ENCODE data around the gene APOD.
A peak's percentile ranks its signal among the peaks of the same experiment; 100 is the strongest.
"Not testable (repeated sequence)": the region's sequence is repeated elsewhere in the genome, so short reads cannot be mapped to it uniquely, and the experiment has no call there.

The APOD gene

DNA sequence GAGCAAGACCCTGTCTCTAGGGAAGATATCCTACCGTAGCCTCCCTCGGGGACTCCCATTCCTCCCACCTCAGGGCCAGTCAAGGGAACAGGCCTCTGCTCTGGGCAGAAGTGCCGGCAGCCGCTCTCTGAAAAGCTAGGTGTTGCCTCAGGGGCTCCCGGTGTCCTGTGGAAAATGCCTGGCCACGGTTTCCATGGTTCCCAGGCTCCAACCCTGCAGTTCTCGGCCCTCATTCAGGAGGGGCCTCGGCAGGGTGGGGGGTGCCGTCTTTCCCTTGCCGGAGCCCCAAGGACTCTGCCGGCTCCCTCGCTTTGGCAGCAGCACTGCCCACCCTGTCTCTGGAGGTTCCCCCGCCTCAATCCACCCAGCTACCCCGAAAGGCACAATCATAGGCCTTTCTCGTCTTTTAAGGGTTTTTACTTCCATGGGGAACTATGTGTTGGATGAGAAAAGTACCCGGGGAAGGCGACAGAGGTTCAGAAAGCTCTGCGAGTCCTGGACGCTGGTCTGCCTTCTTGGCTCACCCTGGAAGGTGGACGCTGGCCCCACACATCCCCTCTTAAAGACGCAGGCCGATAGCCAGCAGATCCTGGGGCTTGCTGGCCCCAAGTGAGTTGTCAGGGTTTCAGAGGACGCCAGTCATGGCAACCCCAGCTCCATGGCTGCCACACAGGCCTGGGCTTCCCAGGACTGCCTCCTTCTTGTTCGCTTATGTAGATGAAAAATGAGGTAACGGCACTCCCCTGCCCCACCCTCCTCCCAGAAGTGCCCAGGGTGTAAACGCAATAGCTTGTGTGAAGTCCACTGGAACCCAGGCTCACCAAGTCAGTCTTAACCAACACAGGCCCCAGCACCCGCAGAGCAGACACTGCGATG lies 34.3 kb upstream of the APOD start:
- DNase-seq, result not testable (repeated sequence)

- not testable (repeated sequence) for DNase-seq
Measured at GRCh38 chr3:195617134-195617533, 33.4 kb upstream of the APOD start.

GRCh38 chr3:195616681-195617080 lies 32.9 kb upstream of the APOD start:
- no peak for DNase-seq

DNA sequence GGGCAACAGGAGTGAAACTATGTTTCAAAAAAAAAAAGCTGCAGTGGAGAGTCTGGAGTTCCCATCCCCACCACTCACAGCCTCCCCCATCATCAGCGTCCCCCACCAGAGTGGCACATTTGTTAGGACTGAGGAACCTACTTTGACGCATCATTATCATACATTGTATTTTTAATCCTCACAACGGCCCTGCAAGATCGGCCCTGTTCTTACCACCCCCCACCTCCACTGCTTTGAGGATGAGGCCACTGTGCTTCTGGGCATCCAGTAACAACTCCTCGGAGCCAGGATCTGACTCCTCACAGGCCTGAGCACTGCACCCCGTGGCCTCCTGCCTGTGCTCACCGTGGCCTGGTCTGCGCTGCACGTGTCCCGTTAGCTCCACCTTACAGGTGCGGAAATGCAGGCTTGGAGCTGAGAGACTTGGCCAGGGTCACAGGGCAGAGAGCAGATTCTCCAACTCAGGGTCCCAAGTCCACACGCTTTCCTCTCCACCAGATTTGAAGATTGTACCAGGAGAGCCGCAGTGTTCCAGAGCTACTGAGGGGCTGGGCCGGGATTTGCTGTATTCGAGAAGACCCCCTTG lies 32.3 kb upstream of the APOD start:
- not testable (repeated sequence) for DNase-seq

DNA sequence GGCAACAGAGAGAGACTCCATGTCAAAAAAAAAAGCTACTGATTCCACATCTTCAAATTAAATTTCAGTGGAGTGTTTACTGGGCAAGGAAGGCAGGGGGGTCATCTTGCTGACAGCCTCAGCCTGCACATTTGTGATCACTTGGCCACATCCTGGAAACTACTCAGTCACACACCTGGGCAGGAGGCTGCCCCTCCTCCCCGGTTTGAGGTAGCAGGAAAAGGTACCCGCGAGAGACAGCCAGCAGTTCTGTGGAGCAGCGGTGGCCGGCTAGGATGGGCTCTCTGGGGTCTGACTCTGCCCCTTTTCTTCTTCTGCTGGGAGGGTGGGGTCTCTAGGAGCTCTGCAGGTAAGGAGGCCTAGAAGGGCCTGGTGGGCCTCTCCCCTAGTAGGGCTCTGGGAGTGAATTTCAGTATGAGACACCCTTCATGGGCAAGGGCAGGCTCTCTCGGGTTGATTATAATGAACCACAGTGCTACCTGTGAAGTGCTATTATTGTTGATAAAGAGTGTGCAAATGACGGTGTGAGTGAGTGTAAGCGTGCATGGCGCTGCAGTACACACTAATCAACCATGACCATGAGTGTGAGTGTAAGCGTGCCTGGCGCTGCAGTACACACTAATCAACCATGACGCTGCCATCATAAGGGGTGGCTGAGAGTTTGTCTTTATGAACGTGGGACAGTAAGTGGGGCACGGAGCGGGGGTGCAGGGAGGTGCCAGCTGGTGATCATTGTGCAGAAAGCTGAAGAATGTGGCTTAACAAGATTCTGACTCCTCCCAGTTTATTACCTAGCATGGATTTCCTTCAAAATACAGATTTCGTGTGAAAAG lies 31.1 kb upstream of the APOD start:
- DNase-seq, result peak in 2 of 3 experiments; percentile 12 to 13

GRCh38 chr3:195613468-195614069 lies 29.8 kb upstream of the APOD start:
- DNase-seq, result no peak

- DNase-seq, result no peak
Measured at GRCh38 chr3:195612075-195612800, 28.5 kb upstream of the APOD start.

DNA sequence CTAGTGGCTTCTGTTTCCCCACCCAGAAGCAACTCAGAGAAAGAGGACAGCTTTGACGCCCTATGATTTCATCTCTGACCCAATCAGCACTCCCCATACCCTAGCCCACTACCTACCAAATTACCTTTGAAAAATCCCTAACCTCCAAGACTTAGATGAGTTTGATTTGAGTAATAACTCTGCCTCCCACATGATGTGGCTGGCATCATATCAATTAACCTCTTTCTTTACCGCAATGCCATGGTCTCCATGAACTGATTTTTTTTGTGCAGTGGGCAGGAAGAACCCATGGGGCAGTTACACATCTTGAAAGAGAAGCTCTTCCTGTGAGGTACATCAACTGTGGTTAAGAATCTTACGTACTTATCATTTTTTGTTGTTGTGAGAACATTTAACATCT lies 25.5 kb upstream of the APOD start:
- DNase-seq, result no peak

GRCh38 chr3:195601785-195602184 lies 18.0 kb upstream of the APOD start:
- not testable (repeated sequence) for DNase-seq

DNA sequence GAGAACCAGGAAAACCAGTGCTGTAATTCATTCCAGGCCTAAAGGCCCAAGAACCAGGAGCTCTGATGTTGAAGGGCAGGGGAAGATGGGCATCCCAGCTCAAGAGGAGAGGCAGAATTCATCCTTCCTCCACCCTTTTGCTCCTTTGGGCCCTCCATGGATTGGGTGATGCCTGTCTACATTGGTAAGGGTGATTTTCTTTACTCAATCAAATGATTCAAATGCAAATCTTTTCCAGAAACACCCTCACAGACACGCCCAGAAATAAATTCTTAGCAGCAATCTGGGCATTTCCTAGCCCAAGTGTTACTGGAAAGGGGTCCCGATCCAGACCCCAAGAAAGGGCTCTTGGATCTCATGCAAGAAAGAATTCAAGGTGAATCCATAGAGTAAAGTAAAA lies 17.6 kb upstream of the APOD start:
- DNase-seq, result no peak

DNA sequence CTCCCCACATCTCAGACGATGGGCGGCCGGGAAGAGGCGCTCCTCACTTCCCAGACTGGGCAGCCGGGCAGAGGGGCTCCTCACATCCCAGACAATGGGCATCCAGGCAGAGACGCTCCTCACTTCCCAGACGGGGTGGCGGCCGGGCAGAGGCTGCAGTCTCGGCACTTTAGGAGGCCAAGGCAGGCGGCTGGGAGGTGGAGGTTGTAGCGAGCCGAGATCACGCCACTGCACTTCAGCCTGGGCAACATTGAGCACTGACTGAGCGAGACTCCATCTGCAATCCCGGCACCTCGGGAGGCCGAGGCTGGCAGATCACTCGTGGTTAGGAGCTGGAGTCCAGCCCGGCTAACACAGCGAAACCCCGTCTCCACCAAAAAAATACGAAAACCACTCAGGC lies 16.2 kb upstream of the APOD start:
- DNase-seq, result not testable (repeated sequence)

DNA sequence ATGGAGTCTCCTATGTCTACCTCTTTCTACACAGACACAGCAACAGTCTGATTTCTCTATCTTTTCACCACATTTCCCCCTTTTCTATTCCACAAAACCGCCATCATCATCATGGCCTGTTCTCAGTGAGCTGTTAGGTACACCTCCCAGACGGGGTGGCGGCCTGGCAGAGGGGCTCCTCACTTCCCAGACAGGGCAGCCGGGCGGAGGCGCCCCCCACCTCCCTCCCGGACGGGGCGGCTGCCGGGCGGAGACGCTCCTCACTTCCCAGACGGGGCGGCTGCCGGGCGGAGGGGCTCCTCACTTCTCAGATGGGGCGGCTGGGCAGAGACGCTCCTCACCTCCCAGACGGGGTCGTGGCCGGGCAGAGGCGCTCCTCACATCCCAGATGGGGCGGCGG lies 15.8 kb upstream of the APOD start:
- not testable (repeated sequence) for DNase-seq

- no peak for DNase-seq
Measured at GRCh38 chr3:195597848-195598247, 14.1 kb upstream of the APOD start.

- no peak for DNase-seq
Measured at GRCh38 chr3:195597229-195597628, 13.5 kb upstream of the APOD start.

- no peak for DNase-seq
Measured at GRCh38 chr3:195596765-195597171, 13.0 kb upstream of the APOD start.

GRCh38 chr3:195595785-195596531 lies 12.2 kb upstream of the APOD start:
- no peak for DNase-seq

DNA sequence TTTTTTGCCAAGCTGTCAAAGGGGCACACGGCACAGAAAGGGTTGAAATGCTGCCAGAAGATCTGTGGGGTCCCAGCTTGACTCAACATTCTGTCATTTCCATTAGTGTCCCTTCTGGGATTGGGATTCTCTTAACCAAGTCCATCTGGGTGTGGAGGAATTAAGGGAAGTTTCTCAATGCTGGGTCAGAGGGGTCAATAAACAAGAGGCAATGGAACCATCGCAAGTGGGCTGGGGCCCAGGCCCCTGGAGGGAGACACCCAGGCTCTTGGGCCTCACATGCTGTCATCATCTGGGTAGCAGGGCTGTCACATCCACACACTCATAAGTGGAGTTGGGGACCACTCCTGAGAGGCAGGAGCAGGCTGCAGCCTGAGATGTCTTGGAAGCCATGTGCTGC lies 8.1 kb upstream of the APOD start:
- DNase-seq, result no peak

DNA sequence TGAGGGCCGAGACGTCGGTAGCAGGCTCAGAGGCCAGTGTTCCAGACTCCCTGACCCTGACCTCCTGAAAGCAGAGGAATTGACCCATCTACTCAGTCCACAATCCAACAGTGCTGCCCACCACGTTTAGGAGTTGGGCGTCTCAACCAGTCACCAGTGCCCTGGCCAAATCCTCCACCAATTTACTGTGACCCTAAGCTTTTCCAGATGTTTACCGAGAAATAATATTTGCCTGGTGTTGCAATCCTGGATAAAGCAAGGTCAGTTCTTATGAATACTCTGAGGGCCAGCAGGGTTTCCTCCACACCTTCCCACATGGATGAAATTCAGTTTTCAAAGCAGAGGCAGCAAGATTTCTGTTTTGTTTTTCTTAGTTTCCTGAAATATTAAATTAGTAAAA lies 7.5 kb upstream of the APOD start:
- DNase-seq, result no peak

- DNase-seq, result not testable (repeated sequence)
Measured at GRCh38 chr3:195590381-195590780, 6.6 kb upstream of the APOD start.

GRCh38 chr3:195589796-195590195 lies 6.1 kb upstream of the APOD start:
- DNase-seq, result not testable (repeated sequence)

DNA sequence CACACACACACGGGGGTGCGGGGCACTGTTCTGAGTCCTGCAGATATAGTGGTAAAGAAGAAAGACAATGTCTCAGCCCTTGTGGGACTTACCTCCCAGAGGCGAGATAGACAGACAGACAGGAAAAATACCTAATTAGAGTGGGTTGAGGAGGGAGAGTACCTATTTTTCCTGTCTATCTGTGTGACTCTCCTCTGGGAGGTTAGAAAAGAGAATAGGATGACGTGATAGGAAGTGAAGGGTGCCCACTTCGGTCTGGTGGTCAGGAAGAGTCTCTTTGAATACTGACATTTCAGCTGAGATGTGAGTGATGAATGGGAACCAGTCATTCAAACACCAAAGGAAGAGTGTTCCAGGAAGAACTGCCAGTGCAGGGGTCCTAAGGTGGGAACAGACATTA lies 4.1 kb upstream of the APOD start:
- no peak for DNase-seq

- DNase-seq, result no peak
Measured at GRCh38 chr3:195587406-195587805, 3.7 kb upstream of the APOD start.
